NCI-H2171 (cell line): ENCODE results near the gene USB1.

Experiments used
- DNase-seq: peaks from one replicate; lab custom pipeline; 2025; lab: John Stamatoyannopoulos, UW

The USB1 gene

GRCh38 chr16:58019866-58020538, 18.8 kb downstream of the USB1 start:
- DNase-seq, result no peak

GRCh38 chr16:58020628-58021521, 19.7 kb downstream of the USB1 start:
- peak; percentile 17 for DNase-seq

- no peak for DNase-seq
Measured at GRCh38 chr16:58021661-58022551, 20.7 kb downstream of the USB1 start.

GRCh38 chr16:58022601-58023371, 21.6 kb downstream of the USB1 start:
- peak; percentile 65 for DNase-seq

- no peak for DNase-seq
Measured at GRCh38 chr16:58024486-58025350, 23.5 kb downstream of the USB1 start.

GRCh38 chr16:58025351-58026138, 24.3 kb downstream of the USB1 start, which contains the start of gene MMP15:
Gene MMP15 (plus strand): TSS chr16:58025754. CDS start chr16:58026351, 597 bp downstream.
- DNase-seq, result peak; percentile 74

GRCh38 chr16:58026139-58026704, 25.0 kb downstream of the USB1 start:
- DNase-seq, result no peak

- no peak for DNase-seq
Measured at GRCh38 chr16:58026705-58027160, 25.5 kb downstream of the USB1 start.

GRCh38 chr16:58027161-58027915, 26.1 kb downstream of the USB1 start:
- peak; percentile 40 for DNase-seq

- no peak for DNase-seq
Measured at GRCh38 chr16:58027916-58028455, 26.8 kb downstream of the USB1 start.

- no peak for DNase-seq
Measured at GRCh38 chr16:58028541-58029070, 27.4 kb downstream of the USB1 start.

- no peak for DNase-seq
Measured at GRCh38 chr16:58029410-58029809, 28.2 kb downstream of the USB1 start.

- DNase-seq, result no peak
Measured at GRCh38 chr16:58030136-58030840, 29.1 kb downstream of the USB1 start.

GRCh38 chr16:58031016-58031800, 30.0 kb downstream of the USB1 start:
- DNase-seq, result no peak

- DNase-seq, result no peak
Measured at GRCh38 chr16:58032710-58033293, 31.6 kb downstream of the USB1 start.

- DNase-seq, result no peak
Measured at GRCh38 chr16:58034128-58034685, 33.0 kb downstream of the USB1 start.
